ENCODE results near the gene LLGL2. TPM values are rescaled to one million over a fixed set of nuclear protein-coding genes. Genes with fewer than 3 reads are reported as not detected.

Gene LLGL2
- total RNA-seq, 1 donor from 2014 or later, result 16.6 TPM

GRCh38 chr17:75617675-75618074, 92.2 kb downstream of the LLGL2 start:
- peaks cover 7% of the 10 kb centered on the region for H3K4me1 Mint-ChIP-seq
- no peaks in the 10 kb centered on the region for H3K27me3 ChIP-seq
- no peaks in the 10 kb centered on the region for H3K36me3 ChIP-seq
- H3K9me3 ChIP-seq (ENCODE audit: low read depth), result no peaks in the 10 kb centered on the region
- H3K36me3 Mint-ChIP-seq, result no peaks in the 10 kb centered on the region
- H4K20me1 ChIP-seq (ENCODE audit: low read depth), result no peaks in the 10 kb centered on the region
- no peak overlapping the region for H3K27ac ChIP-seq
- TF ChIP-seq EZH2 (IDR thresholded peaks at IDR 0.05) (no peak), EZH2phosphoT487 (IDR thresholded peaks at IDR 0.05) (no peak)
- TF ChIP-seq, protein P1, sequence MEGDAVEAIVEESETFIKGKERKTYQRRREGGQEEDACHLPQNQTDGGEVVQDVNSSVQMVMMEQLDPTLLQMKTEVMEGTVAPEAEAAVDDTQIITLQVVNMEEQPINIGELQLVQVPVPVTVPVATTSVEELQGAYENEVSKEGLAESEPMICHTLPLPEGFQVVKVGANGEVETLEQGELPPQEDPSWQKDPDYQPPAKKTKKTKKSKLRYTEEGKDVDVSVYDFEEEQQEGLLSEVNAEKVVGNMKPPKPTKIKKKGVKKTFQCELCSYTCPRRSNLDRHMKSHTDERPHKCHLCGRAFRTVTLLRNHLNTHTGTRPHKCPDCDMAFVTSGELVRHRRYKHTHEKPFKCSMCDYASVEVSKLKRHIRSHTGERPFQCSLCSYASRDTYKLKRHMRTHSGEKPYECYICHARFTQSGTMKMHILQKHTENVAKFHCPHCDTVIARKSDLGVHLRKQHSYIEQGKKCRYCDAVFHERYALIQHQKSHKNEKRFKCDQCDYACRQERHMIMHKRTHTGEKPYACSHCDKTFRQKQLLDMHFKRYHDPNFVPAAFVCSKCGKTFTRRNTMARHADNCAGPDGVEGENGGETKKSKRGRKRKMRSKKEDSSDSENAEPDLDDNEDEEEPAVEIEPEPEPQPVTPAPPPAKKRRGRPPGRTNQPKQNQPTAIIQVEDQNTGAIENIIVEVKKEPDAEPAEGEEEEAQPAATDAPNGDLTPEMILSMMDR (IDR thresholded peaks at IDR 0.05), result no peak
- H3K27ac Mint-ChIP-seq, result no peak overlapping the region
- no peak overlapping the region for H3K9ac ChIP-seq
- no peak overlapping the region for H3K4me3 Mint-ChIP-seq
- H2AFZ ChIP-seq (replicated peaks), result no peak overlapping the region
- H3K4me3 ChIP-seq, result no peak overlapping the region
- H3K4me2 ChIP-seq, result no peak overlapping the region
- no peaks in the 10 kb centered on the region for H3K9me3 Mint-ChIP-seq
- H3K27me3 Mint-ChIP-seq (ENCODE audit: insufficient read depth, low read depth), result peaks cover 7% of the 10 kb centered on the region
- no peaks in the 10 kb centered on the region for H3K79me2 ChIP-seq (ENCODE audit: low read depth)
- DNase-seq (ENCODE audit: low spot score), result no peak
- H3F3A ChIP-seq (ENCODE audit: low read depth), result no peaks in the 10 kb centered on the region
- peaks cover 12% of the 10 kb centered on the region for H3K4me1 ChIP-seq

DNA sequence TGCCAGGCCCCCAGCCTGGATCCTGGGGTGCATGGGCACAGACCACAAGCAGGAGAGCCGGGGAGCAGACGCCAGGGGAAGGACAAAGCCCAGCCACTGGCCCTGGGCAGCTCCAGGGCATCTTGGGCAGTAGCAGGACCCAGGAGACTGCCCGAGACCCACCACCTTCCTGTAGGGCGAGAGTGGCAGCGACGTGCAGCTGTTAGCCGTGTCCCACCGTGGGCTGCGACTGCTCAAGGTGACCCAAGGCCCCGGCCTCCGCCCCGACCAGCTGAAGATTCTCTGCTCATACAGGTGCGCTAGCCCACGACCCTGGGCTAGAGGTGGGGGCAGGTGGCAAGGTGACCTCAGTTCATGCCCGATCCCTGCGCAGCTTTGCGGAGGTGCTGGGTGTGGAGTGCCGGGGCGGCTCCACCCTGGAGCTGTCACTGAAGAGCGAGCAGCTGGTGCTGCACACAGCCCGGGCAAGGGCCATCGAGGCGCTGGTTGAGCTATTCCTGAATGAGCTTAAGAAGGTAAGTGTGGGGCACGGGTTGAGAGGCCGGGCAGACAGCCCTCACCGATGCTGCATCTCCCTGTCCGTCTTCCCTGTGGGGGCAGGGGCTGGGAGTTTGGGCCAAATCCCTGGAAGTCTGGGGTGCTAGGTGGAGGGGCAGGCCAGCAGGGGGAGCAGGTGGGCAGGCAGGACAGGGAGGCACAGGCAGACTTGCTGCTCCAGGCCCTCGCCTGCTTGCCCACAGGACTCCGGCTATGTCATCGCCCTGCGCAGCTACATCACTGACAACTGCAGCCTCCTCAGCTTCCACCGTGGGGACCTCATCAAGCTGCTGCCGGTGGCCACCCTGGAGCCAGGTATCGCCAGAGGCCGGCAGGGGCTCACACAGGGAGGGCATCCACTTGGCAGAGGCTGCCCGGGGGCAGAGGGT, 94.3 kb downstream of the LLGL2 start:
- Mint-ChIP-seq H3K27me3 (ENCODE audit: insufficient read depth, low read depth) (peaks cover 8% of the 10 kb centered on the region), H3K27ac (no peak overlapping the region), H3K9me3 (no peaks in the 10 kb centered on the region), H3K4me1 (peaks cover 7% of the 10 kb centered on the region), H3K36me3 (no peaks in the 10 kb centered on the region), H3K4me3 (no peak overlapping the region)
- peak; percentile 80 for DNase-seq (ENCODE audit: low spot score)
- H3K4me1 ChIP-seq, result peaks cover 3% of the 10 kb centered on the region
- H3K79me2 ChIP-seq (ENCODE audit: low read depth), result no peaks in the 10 kb centered on the region
- H3K36me3 ChIP-seq, result no peaks in the 10 kb centered on the region
- H3K4me2 ChIP-seq, result no peak overlapping the region
- no peaks in the 10 kb centered on the region for H3K9me3 ChIP-seq (ENCODE audit: low read depth)
- TF ChIP-seq, protein P1 (IDR thresholded peaks at IDR 0.05), result peak; percentile 72
- no peak for TF ChIP-seq EZH2phosphoT487 (IDR thresholded peaks at IDR 0.05)
- no peak overlapping the region for H3K4me3 ChIP-seq
- no peak overlapping the region for H2AFZ ChIP-seq (replicated peaks)
- no peaks in the 10 kb centered on the region for H3K27me3 ChIP-seq
- no peaks in the 10 kb centered on the region for H3F3A ChIP-seq (ENCODE audit: low read depth)
- no peak overlapping the region for H3K27ac ChIP-seq
- no peaks in the 10 kb centered on the region for H4K20me1 ChIP-seq (ENCODE audit: low read depth)
- H3K9ac ChIP-seq, result no peak overlapping the region

- Histone ChIP-seq H3K4me1 (no peaks in the 10 kb centered on the region), H3K79me2 (ENCODE audit: low read depth) (no peaks in the 10 kb centered on the region), H3K9ac (no peak overlapping the region), H3K9me3 (ENCODE audit: low read depth) (no peaks in the 10 kb centered on the region), H3K4me2 (no peak overlapping the region), H4K20me1 (ENCODE audit: low read depth) (no peaks in the 10 kb centered on the region), H3K27me3 (no peaks in the 10 kb centered on the region), H3K4me3 (no peak overlapping the region), H3F3A (ENCODE audit: low read depth) (no peaks in the 10 kb centered on the region), H2AFZ (replicated peaks) (no peak overlapping the region), H3K36me3 (no peaks in the 10 kb centered on the region), H3K27ac (no peak overlapping the region)
- H3K4me1 Mint-ChIP-seq, result peaks cover 7% of the 10 kb centered on the region
- TF ChIP-seq, protein P1 (IDR thresholded peaks at IDR 0.05), result no peak
- no peak for TF ChIP-seq EZH2phosphoT487 (IDR thresholded peaks at IDR 0.05)
- no peak for DNase-seq (ENCODE audit: low spot score)
- H3K36me3 Mint-ChIP-seq, result no peaks in the 10 kb centered on the region
- H3K27me3 Mint-ChIP-seq (ENCODE audit: insufficient read depth, low read depth), result peaks cover 10% of the 10 kb centered on the region
- no peak overlapping the region for H3K27ac Mint-ChIP-seq
- no peak overlapping the region for H3K4me3 Mint-ChIP-seq
- no peaks in the 10 kb centered on the region for H3K9me3 Mint-ChIP-seq
Observed at GRCh38 chr17:75621489-75621888, 96.0 kb downstream of the LLGL2 start.

Data from neural progenitor cell (in vitro differentiated cells).